NCI-H748 (cell line): ENCODE data around the gene BDH1.
"Not testable (repeated sequence)": the region's sequence is repeated elsewhere in the genome, so short reads cannot be mapped to it uniquely, and the experiment has no call there.

Experiments used
- DNase-seq: peaks from one replicate; lab custom pipeline; 2025; ENCODE audit not compliant: unreplicated experiment; lab: John Stamatoyannopoulos, UW

Gene BDH1

DNA sequence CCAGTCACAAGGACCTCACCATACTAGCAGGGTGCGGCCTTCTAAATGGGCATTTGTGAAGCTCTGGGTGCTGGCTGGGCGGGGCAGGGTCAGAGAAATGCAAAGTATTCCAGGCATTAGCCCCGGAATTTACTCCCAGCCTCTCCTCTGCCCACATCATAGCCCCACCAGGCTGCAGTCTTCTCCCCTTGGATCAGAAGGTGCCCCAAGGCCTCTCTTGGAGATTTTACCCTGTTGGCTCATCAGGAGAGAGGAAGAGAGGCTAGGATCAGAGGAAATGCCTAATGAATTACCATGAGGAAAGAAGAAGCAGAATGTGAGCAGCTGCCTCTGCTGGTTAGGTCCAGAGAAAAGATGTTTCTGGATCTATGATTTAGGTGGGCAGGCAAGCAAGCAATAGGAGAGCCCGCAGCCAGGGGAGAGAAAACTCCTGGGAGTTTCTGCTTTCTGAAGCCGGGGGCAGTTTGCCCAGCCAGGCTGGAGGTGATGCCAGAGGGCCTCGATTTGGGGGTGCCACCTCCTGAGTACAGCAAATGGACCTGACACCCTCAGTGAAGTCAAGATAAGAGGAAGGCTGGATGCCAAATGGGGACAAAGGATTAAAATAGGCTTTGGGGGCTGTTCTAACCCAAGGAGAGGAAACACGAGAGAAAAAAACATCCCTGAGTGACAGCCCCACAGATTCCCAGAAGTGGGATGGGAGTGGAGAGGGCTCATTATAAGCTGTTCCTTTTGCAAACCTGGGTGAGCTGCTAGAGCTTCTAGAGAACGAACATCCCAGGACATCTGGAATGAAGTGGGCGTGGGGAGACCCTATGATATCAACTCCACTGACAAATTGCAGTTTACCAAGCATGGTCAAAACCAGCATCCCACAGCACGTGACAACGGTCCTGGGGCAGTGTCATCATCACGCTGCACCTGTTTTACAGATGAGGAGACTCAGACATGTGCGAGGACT is 65.4 kb downstream of the BDH1 start:
- DNase-seq: no peak

DNA sequence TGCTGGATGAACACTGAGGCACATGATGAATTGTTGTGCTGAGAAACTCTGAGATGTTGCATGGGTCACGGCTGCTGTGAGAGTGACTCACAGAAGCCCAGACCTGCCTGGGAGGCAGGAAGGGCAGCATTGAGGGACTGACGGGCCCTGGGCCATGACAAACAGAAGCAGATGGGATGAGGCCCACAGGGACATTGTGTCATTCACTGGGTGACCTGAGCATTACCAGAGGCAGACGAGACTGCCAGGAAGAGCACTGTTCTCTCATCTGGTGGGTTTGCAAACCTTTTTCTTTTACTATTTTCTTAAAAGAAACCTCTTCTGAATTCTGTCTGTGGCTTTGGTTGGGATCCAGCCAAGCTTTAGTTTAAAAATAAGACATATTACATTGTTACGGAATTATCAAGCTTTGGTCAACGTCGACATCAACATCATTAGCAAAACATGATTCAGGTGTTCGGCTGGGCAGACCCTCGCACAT is 67.8 kb downstream of the BDH1 start:
- DNase-seq: no peak

- DNase-seq: no peak
Observed at GRCh38 chr3:197486861-197487260, 68.9 kb downstream of the BDH1 start.

DNA sequence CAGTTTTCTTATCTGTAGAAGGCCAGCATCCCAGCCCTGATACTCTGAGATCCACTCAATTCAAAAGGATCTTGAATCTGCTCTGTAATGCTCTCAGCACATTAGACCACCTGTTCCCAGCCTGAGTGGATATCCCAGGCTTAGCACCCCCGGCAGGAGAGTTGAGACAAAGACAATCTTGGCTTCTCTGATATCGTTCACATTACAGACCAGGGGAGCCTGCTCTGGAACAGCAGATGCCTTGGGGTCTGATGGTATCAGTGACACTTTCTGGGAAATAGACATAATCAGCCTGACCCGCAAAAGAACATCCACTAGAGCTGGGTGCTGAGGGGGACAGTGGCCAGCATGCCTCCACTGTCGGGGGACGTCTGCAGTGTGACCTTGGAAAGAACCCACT is 70.6 kb downstream of the BDH1 start:
- no peak for DNase-seq

DNA sequence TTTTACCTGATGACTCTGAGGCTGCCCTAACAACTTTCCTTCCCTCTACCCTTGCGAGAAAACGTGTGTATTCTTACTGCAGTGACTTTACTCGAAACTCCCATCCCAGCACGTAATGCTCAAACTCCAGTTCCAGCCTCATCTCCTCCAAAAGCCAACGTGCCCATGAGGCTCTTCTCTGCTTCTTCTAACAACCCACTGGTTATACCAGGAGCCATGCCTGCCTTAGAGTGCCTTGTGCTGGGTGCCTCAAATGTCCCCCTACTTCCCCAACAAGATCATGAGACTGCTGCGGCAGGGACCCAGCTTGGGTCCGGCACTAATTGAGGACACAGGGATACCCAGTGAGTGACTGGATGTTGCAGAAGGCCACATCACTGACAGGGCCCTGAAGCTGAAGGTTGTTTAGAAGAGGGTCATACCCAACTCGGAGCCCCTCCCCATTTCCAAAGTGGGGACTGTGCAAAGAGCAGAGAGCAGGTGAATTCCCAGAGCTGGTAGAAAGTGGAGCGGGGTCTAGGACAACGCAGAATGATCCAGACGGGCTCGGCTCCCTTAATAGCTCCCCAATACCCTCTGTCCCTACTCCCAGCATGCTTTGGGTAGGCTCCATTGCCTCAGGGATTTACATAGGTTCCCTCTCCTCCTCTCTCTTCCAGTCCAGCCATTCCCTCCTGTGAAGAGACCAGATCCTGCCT is 71.4 kb downstream of the BDH1 start:
- DNase-seq: no peak

DNA sequence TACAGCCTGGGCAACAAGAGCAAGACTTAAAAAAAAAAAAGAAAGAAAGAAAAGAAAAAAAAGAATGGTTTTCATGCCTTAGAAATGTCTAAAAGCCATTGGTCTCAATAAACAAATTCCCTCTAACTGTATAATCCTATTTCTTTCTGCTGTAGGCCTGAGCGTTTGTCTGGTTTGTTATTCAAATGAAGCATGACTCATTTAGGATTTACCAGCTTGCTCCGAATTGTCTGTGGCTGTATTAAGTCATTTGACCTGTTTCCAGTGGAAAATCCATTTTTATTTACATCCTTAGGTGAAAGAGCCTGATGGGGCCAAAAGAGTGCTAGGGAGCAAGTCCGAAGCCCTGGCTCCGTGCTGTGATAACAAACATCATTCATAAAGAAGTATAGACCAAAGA is 73.8 kb downstream of the BDH1 start:
- DNase-seq: no peak

DNA sequence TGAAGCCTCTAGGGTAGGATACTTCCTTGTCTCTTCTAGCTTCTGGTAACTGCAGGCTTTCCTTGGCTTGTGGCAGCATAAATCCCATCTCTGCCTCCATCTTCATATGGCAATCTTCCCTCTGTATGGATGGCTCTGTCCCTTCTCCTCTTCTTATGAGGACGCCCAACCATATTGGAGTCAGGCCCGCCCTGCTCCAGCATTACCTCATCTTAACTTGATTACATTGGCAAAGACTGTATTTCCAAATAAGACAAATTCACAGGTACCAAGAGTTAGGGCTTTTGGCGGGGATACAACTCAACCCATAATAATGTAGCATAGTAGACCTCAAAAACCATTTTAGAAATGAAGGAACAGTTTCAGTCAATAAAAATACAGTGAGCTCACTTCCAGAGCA is 75.4 kb downstream of the BDH1 start:
- no peak for DNase-seq

GRCh38 chr3:197478746-197479668 is 76.8 kb downstream of the BDH1 start:
- DNase-seq: no peak

- not testable (repeated sequence) for DNase-seq
Observed at GRCh38 chr3:197477816-197478215, 78.0 kb downstream of the BDH1 start.

DNA sequence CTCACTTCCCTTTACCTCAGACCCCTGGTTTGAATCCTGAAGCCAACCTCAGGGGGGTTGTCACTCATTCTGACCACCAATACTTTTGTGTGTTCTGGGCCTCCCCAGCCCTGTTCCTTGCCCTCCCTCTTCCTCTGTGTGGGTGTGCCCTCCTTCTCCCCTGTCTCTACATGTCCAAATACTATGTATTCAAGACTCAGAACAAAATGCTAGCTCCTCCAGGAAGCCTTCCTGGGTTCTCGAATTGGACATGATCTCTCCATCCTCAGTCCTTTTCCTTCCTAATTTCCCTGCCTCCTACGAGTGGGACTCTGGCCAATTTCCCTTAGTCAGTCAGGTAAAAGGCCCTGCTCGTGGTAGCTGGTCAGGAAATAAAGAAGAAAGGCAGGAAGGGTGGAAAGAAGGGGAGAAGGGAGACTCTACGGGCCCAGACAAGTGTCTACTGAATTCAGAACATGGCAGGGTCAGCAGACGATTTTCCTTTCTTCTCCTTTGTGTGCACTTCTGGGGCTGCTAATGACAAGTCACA is 79.7 kb downstream of the BDH1 start:
- no peak for DNase-seq

DNA sequence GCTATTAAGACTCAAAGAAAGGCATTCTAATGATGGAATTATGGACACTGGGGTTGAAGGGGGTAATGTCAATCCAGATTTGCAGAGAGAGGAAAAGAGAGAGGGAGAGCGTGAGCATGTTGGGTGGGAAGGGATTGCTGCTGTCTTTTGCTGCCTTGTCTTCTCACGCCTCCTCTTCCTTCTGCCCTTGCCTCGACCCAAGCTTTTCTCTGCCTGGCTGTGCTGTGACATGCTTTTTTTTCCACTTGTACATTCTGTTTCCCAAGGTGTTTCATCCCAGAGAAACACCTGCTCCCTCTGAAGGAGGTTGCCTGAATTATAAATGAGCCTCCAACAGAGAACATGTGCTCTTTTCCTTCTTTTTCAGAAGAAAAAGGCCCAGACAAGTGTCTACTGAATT is 80.3 kb downstream of the BDH1 start:
- no peak for DNase-seq

DNA sequence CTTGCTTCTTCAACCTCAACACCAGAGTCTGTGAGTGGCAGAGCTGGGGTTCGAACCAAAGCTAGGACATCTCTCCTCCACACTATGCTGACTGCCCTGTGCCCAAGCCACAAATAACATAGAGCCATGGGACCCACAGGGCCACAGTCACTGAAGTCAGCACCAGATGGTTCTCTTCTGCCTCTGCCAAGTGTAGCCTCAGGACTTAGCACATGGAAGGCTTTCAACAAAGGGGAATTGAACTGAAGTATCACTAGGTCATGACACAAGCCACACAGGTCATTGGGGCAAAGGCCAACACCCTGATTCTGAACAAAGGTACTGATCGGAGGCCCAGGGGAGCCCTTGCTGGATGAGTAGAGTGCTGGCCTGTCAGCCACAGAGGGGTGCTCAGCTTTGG is 83.6 kb downstream of the BDH1 start:
- no peak for DNase-seq

DNA sequence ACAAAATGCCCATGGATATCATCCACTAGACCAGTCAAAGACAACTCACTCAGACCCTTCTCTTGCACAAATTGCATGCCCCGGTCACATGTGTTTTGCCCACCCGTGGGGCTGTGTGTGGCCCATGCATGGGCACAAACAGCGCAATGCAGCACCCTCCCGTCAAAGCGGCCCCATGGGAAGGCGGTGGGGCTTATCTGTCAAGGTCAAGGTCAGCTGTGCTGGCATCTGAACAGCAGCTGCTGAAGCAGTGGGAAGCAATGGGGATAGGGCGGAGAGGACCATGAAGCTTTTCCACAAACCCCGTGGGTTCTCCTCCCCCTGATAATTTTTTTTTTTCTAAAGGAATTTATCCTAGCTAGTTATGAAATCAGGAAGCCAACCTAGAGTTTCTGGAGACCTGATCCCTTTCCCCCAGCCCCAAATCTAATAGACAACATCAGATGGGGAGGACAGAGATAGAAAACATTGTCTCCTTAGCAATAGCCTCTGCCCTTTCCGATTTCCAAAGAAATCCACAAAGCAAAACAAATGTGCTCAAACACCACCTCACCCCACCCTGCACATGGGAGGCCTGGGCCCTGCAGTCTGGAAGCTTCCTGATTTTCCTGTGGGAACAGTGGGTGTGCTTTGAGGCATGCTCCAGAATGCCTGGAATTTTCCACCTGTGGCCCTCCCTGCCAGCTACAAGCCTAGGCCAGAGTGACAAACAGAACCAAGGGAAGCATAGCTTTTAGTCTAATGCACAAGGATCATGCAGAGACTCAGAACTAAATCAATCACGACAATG is 84.4 kb downstream of the BDH1 start:
- no peak for DNase-seq

- no peak for DNase-seq
Observed at GRCh38 chr3:197468866-197469382, 86.8 kb downstream of the BDH1 start.

GRCh38 chr3:197468167-197468566 is 87.6 kb downstream of the BDH1 start:
- DNase-seq: no peak

DNA sequence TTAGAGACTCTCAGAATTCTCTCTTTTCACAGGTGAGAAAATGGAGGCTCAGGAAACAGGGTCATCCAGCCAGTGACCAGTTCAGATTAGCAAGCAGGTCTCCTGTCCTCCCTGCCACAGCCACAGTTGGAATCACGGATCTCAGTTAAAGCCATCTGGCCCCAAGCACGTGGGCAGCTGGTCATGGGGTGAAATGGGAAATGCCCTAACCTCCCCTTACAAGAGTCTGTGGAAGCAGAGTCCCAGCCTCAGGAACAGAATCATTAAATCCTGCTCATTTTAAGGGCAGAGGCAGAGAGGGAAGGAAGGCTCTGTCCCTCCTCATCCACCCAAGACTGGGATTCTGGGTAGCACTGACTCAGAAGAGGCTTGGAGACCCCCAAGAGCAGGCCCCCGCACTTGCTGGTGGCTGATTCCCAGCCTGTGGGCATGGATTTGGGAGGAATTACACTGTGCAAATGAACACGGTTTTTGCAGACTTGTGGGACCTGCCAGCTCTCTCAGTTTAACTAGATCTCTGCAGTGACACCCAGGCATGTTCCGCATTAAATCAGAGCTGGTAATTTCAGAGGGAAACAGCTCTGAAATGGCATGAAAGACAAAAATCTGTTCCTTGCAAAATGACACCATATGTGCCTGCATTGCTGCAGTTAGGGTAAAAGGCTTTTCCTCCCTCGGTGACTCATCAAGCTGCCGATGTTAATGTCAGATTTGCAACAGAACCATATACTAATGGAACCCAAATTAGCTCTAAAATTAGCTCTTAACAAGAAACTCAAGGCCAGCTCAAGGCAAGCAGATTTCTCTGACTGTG is 89.0 kb downstream of the BDH1 start:
- no peak for DNase-seq

- no peak for DNase-seq
Observed at GRCh38 chr3:197465996-197466549, 89.7 kb downstream of the BDH1 start.

GRCh38 chr3:197465197-197465995 is 90.4 kb downstream of the BDH1 start:
- no peak for DNase-seq
